HepG2 (cell line): ENCODE results near the gene TMEM14A. TPM values are rescaled to one million over a fixed set of nuclear protein-coding genes. Genes with fewer than 3 reads are reported as not detected.

Experiments
- ATF4 ChIP-seq, 2 experiments: fragments of 450-650 bp in 1 of 2; sonication (generic) in 1 of 2; formaldehyde crosslinking; IDR thresholded peaks; 2 replicates each; pipeline versions ENCODE4 v1.5.0 to v1.8.0; 2020 to 2022; ENCODE audit warnings: mild to moderate bottlenecking in 1 of 2, missing genetic modification reagents in 1 of 2
- FOXO1 ChIP-seq: sonication (generic); formaldehyde crosslinking; IDR thresholded peaks from 2 replicates; pipeline ENCODE4 v1.4.0; 2020; ENCODE audit warnings: missing genetic modification reagents
- HMG20B ChIP-seq: conservative IDR thresholded peaks from 2 replicates; pipeline ENCODE4 v1.6.1; 2016; ENCODE audit warnings: missing genetic modification reagents, missing compliant biosample characterization
- LRRFIP1 ChIP-seq: sonication (generic); formaldehyde crosslinking; conservative IDR thresholded peaks from 2 replicates; pipeline ENCODE4 v1.4.0; 2020; ENCODE audit warnings: missing genetic modification reagents
- POLR2AphosphoS2 ChIP-seq: IDR thresholded peaks from 2 replicates; pipeline ENCODE4 v1.6.1; 2011; ENCODE audit warnings: low read depth, low read length, improper control_type of control experiment
- RBM22 ChIP-seq: fragments of 200-400 bp; formaldehyde crosslinking; optimal IDR thresholded peaks from 2 replicates; pipeline ENCODE3; 2017; ENCODE audit warnings: mild to moderate bottlenecking, low read length, moderate library complexity
- SRY ChIP-seq: sonication (generic); formaldehyde crosslinking; IDR thresholded peaks from 2 replicates; pipeline ENCODE4 v1.8.0; 2022; ENCODE audit warnings: mild to moderate bottlenecking, missing genetic modification reagents
- THAP8 ChIP-seq: sonication (generic); formaldehyde crosslinking; IDR thresholded peaks from 2 replicates; pipeline ENCODE4 v1.5.1; 2020; ENCODE audit warnings: missing genetic modification reagents, mild to moderate bottlenecking, borderline replicate concordance
- ZBED4 ChIP-seq: sonication (generic); formaldehyde crosslinking; IDR thresholded peaks from 2 replicates; pipeline ENCODE4 v1.4.0; 2020; ENCODE audit warnings: missing genetic modification reagents, borderline replicate concordance
- ZBTB21 ChIP-seq: sonication (generic); formaldehyde crosslinking; IDR thresholded peaks from 2 replicates; pipeline ENCODE4 v1.4.0; 2020; ENCODE audit warnings: missing genetic modification reagents
- ZBTB33 ChIP-seq: sonication (generic); formaldehyde crosslinking; IDR thresholded peaks from 2 replicates; pipeline ENCODE4 v1.4.0; 2020; ENCODE audit warnings: missing genetic modification reagents
- ZBTB34 ChIP-seq: sonication (generic); formaldehyde crosslinking; IDR thresholded peaks from 2 replicates; pipeline ENCODE4 v1.8.0; 2022; ENCODE audit warnings: mild to moderate bottlenecking, missing genetic modification reagents
- ZGPAT ChIP-seq: IDR thresholded peaks from 2 replicates; pipeline ENCODE4 v1.6.1; 2016; ENCODE audit warnings: mild to moderate bottlenecking
- ZNF543 ChIP-seq: sonication (generic); formaldehyde crosslinking; IDR thresholded peaks from 2 replicates; pipeline ENCODE4 v1.4.0; 2020; ENCODE audit warnings: mild to moderate bottlenecking, missing genetic modification reagents
- ZNF552 ChIP-seq: sonication (generic); formaldehyde crosslinking; IDR thresholded peaks from 2 replicates; pipeline ENCODE4 v1.9.0; 2022; ENCODE audit warnings: missing genetic modification reagents, mild to moderate bottlenecking, borderline replicate concordance
- polyA plus RNA-seq, 8 experiments: library from polyadenylated mRNA; depleted of rRNA in 3 of 8; stranded (reverse) in 7 of 8; unstranded in 1 of 8; fragments of >200 nt; fragmentation: Illumina TruSeq in 4 of 8; extraction: Trizol in 4 of 8; gene quantifications; 2 replicates each; pipeline versions ENCODE4 v1.2.1 to v1.2.3, GENCODE V29; 2011 to 2016; ENCODE audit warnings: low read depth in 4 of 8, missing spikeins in 1 of 8, mixed read lengths in 1 of 8; ENCODE audit not compliant: insufficient read depth in 1 of 8
- total RNA-seq, 5 experiments: library from RNA; depleted of rRNA; stranded (reverse); fragments of >200 nt; fragmentation: Illumina TruSeq; extraction: Trizol; gene quantifications; 2 replicates each; pipeline ENCODE4 v1.2.3, GENCODE V29; 2016; ENCODE audit warnings: low read depth in 1 of 5

TMEM14A gene
- total and polyA plus RNA-seq, 2 of the 13 experiments (the other 11 are each of a cell fraction or from before 2014, with no cell fraction given) = 24.6 to 73.7 TPM

- peak; percentile 85 for TF ChIP-seq ZBED4
- TF ChIP-seq ATF4 (CRISPR knock-in tag; IDR thresholded peaks at IDR 0.05) = peak in 1 of 2 experiments; percentile 96; a peak in 2 of 4 replicates
- TF ChIP-seq FOXO1 (CRISPR knock-in tag) = peak; percentile 99
- TF ChIP-seq ZNF543 (CRISPR knock-in tag) = no peak; the same call in 1 of the 2 replicates
- TF ChIP-seq ZGPAT (CRISPR knock-in tag) = peak; percentile 100
- no peak; the same call in 1 of the 2 replicates for TF ChIP-seq SRY (CRISPR knock-in tag)
- peak; percentile 98 for TF ChIP-seq HMG20B
- TF ChIP-seq ZBTB21 (CRISPR knock-in tag) = peak; percentile 57; the same call in 1 of the 2 replicates
- no peak; the same call in 1 of the 2 replicates for TF ChIP-seq THAP8
- no peak for TF ChIP-seq LRRFIP1
- TF ChIP-seq RBM22 = no peak
- no peak for TF ChIP-seq POLR2AphosphoS2
- no peak for TF ChIP-seq ZNF552 (CRISPR knock-in tag)
- peak; percentile 64; the same call in 1 of the 2 replicates for TF ChIP-seq ZBTB33 (CRISPR knock-in tag)
- no peak; the same call in 1 of the 2 replicates for TF ChIP-seq ZBTB34
These were observed 54.8 kb downstream of the TMEM14A start (continued) for GRCh38 chr6:52725535-52726192.
